GM19099 (cell line): ENCODE data around the gene CCDC73.

Source experiments
- POLR2A ChIP-seq: IDR thresholded peaks from 3 replicates; pipeline ENCODE4 v1.6.1; 2011; ENCODE audit warnings: low read depth; ENCODE audit not compliant: insufficient read length; ENCODE audit errors: extremely low read depth

Gene CCDC73

DNA sequence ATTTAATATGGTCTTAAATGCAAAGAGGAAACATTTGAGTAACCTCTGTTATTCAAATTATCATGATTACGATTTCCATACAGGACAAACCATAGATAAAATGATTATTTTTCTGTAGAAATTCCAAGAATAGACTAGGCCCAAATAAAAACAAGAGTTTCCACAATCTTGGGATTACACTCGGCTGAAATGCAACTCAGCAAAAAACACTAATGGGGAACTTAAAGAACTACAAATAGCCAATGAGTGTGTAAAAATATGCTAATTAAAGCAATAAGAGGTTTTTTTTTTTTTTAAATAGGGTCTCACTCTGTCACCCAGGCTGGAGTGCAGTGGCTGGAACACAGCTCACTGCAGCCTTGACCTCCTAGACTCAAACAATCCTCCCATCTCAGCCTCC lies 24.7 kb upstream of the CCDC73 start:
- no peak for TF ChIP-seq POLR2A

DNA sequence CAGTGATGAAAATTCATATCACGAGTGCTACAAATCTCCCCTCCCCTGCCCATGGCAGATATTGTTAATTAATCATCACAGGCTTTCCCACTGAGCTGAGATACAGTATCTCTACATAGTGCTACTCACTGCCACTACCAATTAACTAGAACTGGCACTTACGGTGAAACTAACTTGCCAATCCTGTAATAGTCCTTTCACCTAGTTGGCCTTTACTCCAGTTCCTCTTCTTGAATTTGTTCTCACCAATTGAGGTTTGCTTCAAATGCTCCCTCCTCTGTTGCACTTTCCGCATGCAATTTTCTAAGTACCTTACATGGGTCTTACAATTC lies 23.4 kb upstream of the CCDC73 start:
- TF ChIP-seq POLR2A, result no peak

DNA sequence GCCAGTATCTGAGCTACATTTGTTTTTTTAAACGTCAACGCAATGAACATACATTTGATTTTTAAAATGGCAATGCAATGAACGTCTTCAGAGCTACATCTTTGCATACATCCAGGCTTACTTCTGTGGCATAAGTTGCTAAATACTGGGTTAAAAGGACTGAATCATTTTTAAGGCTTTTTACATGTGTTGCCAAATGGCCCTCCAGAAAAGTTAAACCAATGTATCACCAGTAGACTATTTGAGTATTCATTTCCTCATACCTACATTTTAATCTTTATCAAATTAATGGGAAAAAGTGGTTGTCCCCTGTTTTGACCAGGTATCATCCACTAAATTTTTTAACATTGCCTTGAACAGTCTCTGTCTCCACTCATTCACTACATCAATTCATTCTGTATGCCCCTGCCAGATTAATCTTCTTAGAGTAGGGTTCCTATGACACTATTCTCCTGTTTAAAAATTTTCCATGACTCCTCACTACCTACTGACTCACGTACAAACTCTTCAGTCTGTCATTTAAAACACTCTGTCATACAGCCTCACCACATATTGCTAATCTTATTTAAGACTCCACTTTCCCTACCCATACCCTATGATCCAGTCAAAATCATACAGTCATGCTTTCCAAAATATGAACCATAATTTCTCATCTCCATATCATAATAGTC lies 22.9 kb upstream of the CCDC73 start:
- no peak for TF ChIP-seq POLR2A

DNA sequence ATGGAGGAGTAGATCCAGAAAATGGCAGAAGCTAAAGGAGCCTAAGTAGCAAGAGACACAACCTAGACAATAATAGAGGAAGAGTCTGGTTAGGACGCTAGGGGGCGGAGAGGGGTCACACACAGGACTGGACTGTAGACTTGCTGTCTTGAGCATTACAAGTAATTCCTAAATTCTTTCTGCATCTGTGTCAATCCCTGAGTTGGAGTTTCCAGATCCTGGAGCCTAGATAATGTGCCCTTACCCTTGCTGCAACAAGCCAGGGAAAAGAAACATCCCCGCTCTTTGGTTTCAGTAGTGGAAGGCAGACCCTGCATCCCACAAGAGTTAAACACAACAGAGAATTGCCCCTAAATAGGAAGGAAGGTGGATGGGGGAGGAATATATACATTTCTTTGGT lies 14.9 kb upstream of the CCDC73 start:
- TF ChIP-seq POLR2A, result no peak

DNA sequence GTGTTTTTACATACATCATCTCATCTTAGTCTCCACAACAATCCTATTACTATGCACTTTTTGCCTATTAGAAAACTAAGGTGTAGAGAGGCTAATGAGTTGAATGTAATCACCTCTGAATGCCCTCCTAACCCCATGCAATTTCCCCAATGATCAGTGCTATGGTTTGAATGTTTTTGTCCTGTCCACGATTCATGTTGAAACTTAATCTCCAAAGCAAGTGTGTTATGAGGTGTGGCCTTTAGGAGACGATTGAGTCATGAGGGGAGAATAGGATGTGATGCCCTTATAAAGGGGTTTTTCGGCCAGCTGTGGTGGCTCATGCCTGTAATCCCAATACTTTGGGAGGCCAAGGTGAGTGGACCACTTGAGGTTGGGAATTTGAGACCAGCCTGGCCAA lies 2.0 kb upstream of the CCDC73 start:
- TF ChIP-seq POLR2A, result no peak

DNA sequence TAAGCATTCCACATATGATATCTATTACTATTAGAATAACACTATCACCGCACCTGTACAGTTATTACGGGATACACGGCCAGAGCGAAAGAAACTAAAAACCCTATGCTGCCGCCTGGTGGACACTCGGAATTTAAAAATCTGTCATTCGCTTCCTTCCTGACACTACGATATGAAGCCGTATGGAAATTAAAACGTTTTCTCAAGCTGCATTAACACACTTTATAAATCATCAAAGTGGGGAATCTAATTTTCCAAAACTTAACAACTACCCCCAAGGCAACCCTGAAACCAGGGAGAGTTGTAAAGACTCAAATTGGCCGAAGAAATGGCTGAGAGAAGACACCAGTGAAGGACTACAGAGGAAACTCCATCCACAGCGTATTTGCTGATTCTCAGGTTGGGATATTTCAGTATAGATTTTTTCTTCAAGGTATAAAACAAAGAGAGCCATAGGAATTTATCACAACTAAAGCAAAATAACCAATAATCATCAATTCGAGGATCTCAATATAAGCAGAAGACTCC lies 1.4 kb downstream of the CCDC73 start:
- no peak for TF ChIP-seq POLR2A

DNA sequence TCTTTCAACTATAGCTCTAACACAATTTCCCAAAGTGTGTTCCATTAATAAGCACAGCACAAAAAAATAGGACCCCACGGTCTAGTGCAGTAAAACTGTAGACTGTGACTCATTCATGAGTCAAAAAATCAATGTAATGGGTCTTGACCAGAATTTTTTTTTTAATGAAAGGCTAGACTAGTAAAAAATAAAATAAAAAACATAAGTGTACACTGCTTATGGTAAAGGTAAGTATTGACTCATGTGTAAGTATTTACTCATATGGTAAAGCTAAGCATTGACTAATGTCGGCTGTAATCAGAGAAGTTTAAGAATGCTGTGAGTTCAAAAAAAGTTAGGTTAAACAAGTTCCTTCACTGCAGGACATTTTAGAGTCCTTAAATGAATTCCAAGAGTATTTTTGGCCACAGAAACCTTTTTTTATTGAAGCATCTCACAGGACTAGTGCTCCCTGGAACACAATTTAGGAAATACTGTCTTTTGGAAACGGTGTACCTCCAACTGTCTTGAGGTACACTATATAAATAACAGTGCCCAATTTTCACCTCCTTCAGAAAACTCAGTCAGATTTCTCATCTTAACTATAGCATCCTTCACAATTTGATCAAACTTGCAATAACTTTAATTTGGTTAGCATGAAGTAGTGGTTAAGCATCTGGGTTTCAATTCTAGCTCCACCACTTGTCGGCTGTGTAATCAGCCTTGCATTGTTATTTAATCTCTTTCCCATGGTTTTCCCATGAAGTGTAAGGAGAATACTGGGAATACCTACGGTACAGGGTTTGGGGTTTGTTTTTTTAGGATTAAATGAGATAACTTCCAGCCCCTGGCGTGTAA lies 2.1 kb downstream of the CCDC73 start:
- no peak for TF ChIP-seq POLR2A

DNA sequence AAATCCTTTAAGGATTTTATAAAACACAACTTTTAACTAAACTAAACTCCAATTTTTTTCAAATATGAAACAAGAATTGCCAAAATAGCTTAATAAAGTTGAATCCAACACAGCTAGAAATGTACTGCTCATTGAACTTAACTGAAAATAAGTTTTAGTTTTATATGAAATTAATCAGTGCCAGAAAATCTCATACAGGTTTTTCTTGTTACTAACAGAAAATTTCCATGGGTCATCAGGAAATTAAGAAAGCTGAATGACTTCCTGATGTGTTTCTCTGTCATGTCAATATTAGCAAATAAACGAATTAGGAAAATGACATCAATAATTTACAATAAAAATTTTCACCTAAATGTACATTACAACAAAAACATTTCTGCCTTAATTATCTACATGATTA lies 3.5 kb downstream of the CCDC73 start:
- no peak for TF ChIP-seq POLR2A

DNA sequence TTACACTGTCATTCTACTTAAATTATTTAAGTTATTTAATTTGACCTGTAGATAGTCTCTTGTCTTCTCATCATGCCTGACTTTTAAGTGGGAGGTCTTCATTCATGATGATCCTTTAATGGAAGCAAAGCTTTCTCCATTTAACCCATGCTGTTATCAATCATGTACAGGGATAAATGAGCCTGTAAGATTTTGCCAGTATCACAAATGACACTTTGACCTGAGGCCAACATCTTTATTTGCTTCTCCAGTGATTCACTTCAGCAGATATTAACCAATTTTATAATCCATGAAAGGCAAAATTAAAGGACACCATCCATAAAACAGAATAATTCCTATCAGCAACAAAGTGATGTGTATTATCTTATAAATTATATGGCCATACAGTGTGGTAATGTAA lies 7.7 kb downstream of the CCDC73 start:
- no peak for TF ChIP-seq POLR2A

DNA sequence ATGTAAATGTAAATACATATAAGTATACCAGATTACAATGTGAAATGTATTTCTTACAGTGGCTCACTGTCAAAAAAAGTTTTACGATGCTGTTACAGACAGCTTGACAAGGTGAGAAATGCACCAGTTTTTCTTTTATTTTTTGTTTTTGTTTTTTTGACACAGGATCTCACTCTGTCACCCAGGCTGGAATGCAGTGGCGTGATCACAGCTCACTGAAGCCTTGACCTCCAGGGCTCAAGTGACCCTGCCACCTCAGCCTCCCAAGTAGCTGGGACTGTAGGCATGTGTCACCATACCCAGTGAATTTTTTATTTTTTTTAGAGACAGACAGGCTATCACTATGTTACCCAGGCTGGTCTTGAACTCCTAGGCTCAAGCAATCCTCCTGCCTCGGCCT lies 9.2 kb downstream of the CCDC73 start:
- no peak for TF ChIP-seq POLR2A

DNA sequence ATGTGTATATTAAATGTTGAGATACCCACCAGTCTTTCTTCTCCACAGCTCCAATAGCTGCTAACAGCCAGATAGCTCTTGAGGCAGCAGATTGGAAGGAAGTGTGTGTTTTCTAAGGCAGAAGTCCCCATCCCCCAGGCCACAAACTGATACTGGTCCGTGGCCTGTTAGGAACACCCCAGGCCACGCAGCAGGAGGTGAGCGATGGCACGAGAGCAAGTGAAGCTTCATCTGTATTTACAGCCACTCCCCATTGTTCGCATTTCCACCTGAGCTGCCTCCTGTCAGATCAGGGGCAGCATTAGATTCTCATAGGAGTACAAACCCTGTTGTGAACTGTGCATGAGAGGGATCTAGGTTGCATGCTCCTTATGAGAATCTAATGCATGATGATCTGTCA lies 12.7 kb downstream of the CCDC73 start:
- TF ChIP-seq POLR2A, result no peak

DNA sequence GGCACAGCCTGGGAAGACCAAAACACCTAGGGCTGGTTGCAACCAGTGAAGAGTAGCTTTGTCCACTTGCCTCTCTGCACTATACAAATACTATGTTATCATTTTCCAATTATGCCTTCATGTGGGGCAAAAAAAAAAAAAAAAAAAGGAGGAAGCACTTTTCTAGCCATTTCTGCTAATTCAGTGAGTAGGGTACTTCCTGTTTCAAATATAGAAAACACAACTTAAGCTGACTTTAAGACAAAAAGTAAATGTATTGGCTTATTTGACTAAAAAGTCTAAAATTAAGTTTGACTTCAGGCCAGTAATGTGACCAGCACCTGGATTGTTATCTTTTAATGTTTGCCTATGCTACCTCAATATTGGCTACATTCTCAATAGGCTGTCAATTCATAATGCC lies 15.3 kb downstream of the CCDC73 start:
- TF ChIP-seq POLR2A, result no peak

DNA sequence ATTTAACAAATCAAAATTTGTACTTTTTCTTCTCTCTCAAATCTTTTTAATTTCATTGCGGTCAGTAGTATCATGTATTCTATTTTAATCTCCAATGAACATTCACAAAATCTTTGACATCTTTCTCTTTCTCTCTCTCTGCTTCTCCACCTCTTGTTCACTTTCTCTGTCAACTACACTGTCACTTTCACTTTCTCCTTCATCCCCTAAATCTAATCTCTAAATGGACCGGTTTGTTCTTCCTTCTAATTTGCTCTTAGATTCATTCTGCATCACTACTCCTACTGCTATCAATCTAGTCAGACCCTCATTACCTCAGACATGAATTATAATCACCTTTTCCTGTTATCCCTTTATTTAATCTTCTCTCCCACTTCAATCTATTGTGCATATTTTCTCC lies 18.6 kb downstream of the CCDC73 start:
- TF ChIP-seq POLR2A, result no peak

DNA sequence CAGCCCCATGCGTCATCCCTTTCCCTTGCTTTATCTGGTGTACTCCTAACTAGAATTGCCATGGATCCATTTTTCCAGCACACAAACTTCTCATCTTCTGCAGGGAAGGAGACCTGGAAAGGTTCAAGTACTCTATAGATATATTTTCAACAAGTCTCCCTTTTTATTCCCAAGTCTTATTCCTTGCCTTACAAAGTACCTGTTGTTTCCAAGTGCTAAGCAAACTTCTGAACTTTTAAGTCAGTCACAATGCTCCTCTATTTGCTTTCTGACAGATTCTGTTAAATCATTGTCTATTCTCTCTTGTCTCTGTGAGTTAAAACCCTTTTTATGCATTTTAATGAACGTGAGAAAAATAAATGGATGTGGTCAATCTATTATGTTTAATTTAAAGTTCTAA lies 20.4 kb downstream of the CCDC73 start:
- TF ChIP-seq POLR2A, result no peak

DNA sequence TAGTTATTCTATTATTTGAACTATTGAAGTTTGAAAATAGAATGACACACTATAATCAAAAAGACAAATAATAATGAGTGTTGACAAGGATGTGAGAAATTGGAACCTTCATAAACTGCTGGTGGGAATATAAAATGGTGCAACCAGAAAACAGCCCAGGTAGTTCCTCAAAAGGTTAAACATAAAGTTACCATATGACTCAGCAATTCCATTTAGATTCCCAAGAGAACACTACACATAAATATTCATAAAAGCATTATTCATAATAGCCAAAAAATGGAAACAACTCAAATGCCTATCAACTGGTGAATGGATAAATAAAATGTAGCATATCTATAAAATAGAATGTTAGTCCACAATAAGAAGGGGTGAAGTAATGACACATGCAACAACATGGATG lies 21.7 kb downstream of the CCDC73 start:
- no peak for TF ChIP-seq POLR2A

DNA sequence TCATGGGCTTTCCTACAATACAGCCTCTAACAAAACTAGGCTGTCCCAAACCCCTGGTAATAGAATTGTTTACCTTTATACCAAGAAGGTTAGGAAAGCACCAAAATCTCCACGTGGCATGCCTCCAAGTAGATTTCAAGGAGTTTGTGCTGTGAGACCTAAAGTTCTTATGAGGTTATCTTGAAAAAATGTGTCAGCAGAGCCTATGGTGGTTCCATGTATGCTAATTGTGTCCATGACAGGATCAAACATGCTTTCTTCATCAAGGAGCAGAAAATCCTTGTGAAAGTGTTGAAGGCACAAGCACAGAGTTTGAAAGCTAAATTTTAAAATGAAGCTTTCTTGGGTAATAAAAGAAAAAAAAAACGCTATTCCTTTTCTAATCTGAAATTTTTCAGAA lies 36.2 kb downstream of the CCDC73 start:
- no peak for TF ChIP-seq POLR2A
